ENCODE results near the gene SPRY2. TPM values are rescaled to one million over a fixed set of nuclear protein-coding genes. Genes with fewer than 3 reads are reported as not detected.

Gene SPRY2
- total RNA-seq, 1 donor from 2014 or later, result 34.6 TPM

- H3K27me3 ChIP-seq (ENCODE audit: low read depth), result no peaks in the 10 kb centered on the region
- H3K4me3 ChIP-seq, result peak overlapping the region; percentile 97
- TF ChIP-seq CTCF (IDR thresholded peaks at IDR 0.05; ENCODE audit: borderline replicate concordance), result peak; percentile 40
- peak; percentile 76 for DNase-seq
- peaks cover 27% of the 10 kb centered on the region for H3K36me3 ChIP-seq
- no peaks in the 10 kb centered on the region for H3K9me3 ChIP-seq (replicated peaks)
- intact Hi-C loops (cut with micrococcal nuclease), result loop anchor here (10.0 kb wide), 1 partner anchor 204 kb away; no protein-coding TSS in a partner anchor
- peak overlapping the region; percentile 96 for H3K27ac ChIP-seq (replicated peaks)
- H3K4me1 ChIP-seq, result peaks cover 86% of the 10 kb centered on the region
These were observed 2.0 kb downstream of the SPRY2 start for GRCh38 chr13:80338781-80339562.

GRCh38 chr13:80337288-80338081 lies 3.4 kb downstream of the SPRY2 start:
- intact Hi-C loops (cut with micrococcal nuclease), result loop anchor here (10.0 kb wide), 1 partner anchor 203 kb away; no protein-coding TSS in a partner anchor
- Histone ChIP-seq H3K36me3 (peaks cover 40% of the 10 kb centered on the region), H3K4me3 (peak overlapping the region; percentile 97), H3K27me3 (ENCODE audit: low read depth) (no peaks in the 10 kb centered on the region), H3K9me3 (replicated peaks) (no peaks in the 10 kb centered on the region), H3K4me1 (peaks cover 73% of the 10 kb centered on the region), H3K27ac (replicated peaks) (peak overlapping the region; percentile 96)
- DNase-seq, result no peak
- no peak for TF ChIP-seq CTCF (IDR thresholded peaks at IDR 0.05; ENCODE audit: borderline replicate concordance)

GRCh38 chr13:80336776-80337287 lies 4.1 kb downstream of the SPRY2 start:
- intact Hi-C loops (cut with micrococcal nuclease), result loop anchor here (10.0 kb wide), 1 partner anchor 202 kb away; no protein-coding TSS in a partner anchor
- no peak for DNase-seq
- Histone ChIP-seq H3K9me3 (replicated peaks) (no peaks in the 10 kb centered on the region), H3K4me3 (peak overlapping the region; percentile 97), H3K27ac (replicated peaks) (peak overlapping the region; percentile 96), H3K4me1 (peaks cover 67% of the 10 kb centered on the region), H3K27me3 (ENCODE audit: low read depth) (no peaks in the 10 kb centered on the region), H3K36me3 (peaks cover 46% of the 10 kb centered on the region)
- TF ChIP-seq CTCF (IDR thresholded peaks at IDR 0.05; ENCODE audit: borderline replicate concordance), result no peak

DNA sequence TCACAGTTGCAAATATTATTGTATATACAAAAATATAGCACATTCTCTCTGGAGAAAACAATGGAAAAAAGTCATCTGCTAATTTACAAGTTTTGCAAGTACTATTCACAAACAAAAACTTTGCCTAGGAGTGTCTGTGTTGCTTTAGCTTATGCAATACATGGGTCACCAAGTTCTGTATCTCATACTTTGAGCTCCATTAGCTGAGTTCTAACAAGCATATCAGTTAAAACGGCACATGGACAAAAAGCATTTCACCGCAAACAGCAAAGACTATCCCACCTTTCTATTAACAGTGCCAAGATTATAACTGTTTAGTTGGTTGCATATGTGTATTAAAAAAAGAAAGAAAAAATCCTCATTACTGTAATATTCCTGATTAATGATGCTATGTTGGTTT lies 4.6 kb downstream of the SPRY2 start:
- Histone ChIP-seq H3K4me1 (peaks cover 66% of the 10 kb centered on the region), H3K27me3 (ENCODE audit: low read depth) (no peaks in the 10 kb centered on the region), H3K27ac (replicated peaks) (peak overlapping the region; percentile 96), H3K4me3 (peak overlapping the region; percentile 97), H3K9me3 (replicated peaks) (no peaks in the 10 kb centered on the region), H3K36me3 (peaks cover 50% of the 10 kb centered on the region)
- TF ChIP-seq CTCF (IDR thresholded peaks at IDR 0.05; ENCODE audit: borderline replicate concordance), result no peak
- intact Hi-C loops (cut with micrococcal nuclease), result loop anchor here (10.0 kb wide), 1 partner anchor 202 kb away; no protein-coding TSS in a partner anchor
- no peak for DNase-seq

DNA sequence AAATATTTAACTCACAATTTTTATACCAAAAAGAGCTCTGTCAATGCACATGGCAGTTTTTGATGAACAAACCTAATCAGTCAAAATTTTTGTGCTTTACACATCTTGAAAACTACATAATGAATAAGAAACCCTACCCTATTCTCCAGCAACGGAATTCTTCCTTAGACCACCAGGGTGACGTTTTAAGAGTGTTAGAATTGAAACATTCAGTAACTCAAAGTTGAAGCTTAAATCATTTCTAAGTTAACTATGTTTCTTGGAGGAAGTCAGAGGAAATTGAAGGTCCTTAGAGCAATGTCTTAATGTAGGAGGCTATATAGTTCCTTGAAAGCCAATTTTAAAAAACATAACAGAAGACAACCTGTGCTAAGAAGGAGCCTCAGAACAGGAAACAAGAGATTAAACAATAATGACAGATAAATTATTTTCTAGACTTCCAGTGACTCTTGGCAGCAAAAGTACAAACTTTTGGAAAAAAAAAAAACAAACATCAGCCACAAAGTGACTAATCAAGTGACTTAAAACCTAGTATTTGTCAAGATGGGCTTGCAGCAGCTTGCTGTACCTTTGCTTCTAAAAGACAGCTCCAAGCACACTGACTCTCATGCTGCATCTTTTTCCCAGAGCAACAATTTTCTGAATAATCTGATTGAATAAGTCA lies 6.2 kb downstream of the SPRY2 start:
- intact Hi-C loops (cut with micrococcal nuclease), result loop anchor here (10.0 kb wide), 1 partner anchor 200 kb away; no protein-coding TSS in a partner anchor
- Histone ChIP-seq H3K27ac (replicated peaks) (peak overlapping the region; percentile 8), H3K4me3 (peak overlapping the region; percentile 97)

More for the DNA sequence above, 6.2 kb downstream of the SPRY2 start:
- Histone ChIP-seq H3K27me3 (ENCODE audit: low read depth) (no peaks in the 10 kb centered on the region), H3K36me3 (peaks cover 50% of the 10 kb centered on the region), H3K9me3 (replicated peaks) (no peaks in the 10 kb centered on the region), H3K4me1 (peaks cover 64% of the 10 kb centered on the region)
- DNase-seq, result no peak
- TF ChIP-seq CTCF (IDR thresholded peaks at IDR 0.05; ENCODE audit: borderline replicate concordance), result peak; percentile 13

All from left ventricle myocardium inferior (tissue), 1 donor.